Urinary bladder (tissue), 4 donors: Measurements from ENCODE around the gene CPNE5. TPM values are rescaled to one million over a fixed set of nuclear protein-coding genes. Genes with fewer than 3 reads are reported as not detected.

Source experiments
- DNase-seq: peaks from one replicate; pipeline ENCODE4 v3.0.0-alpha.2; 2015; ENCODE audit errors: extremely low spot score
- H3K27ac ChIP-seq: one replicate; pipeline ENCODE4 v1.5.1; 2013; ENCODE audit warnings: low read depth, mild to moderate bottlenecking, moderate library complexity
- H3K36me3 ChIP-seq: one replicate; pipeline ENCODE4 v1.6.1; 2013; ENCODE audit warnings: mild to moderate bottlenecking, moderate library complexity; ENCODE audit not compliant: insufficient read depth
- H3K4me1 ChIP-seq: one replicate; pipeline ENCODE4 v1.6.1; 2013; ENCODE audit warnings: mild to moderate bottlenecking, moderate library complexity; ENCODE audit not compliant: insufficient read depth
- H3K4me3 ChIP-seq: one replicate; pipeline ENCODE4 v1.5.1; 2013; ENCODE audit warnings: low read depth, low read length
- WGBS: extraction: QIAGEN DNeasy Blood & Tissue Kit; methylation state at CpG from one replicate; pipeline ENCODE4 v1.1.7; 2013; 5-methylcytosine and 5-hydroxymethylcytosine counted together
- polyA plus RNA-seq: library from polyadenylated mRNA; stranded (reverse); fragments of 200-250 nt; gene quantifications from one replicate; pipeline ENCODE4 v1.2.3, GENCODE V29; 2013
- total RNA-seq: library from RNA; depleted of rRNA; stranded (reverse); fragments of >200 nt; gene quantifications from one replicate; pipeline ENCODE4 v1.2.3, GENCODE V29; 2014
- donor health status: healthy with polysubstance abuse.
- donor health status: healthy.

Gene CPNE5
- total and polyA plus RNA-seq, 2 donors = 3.3 to 4.5 TPM

DNA sequence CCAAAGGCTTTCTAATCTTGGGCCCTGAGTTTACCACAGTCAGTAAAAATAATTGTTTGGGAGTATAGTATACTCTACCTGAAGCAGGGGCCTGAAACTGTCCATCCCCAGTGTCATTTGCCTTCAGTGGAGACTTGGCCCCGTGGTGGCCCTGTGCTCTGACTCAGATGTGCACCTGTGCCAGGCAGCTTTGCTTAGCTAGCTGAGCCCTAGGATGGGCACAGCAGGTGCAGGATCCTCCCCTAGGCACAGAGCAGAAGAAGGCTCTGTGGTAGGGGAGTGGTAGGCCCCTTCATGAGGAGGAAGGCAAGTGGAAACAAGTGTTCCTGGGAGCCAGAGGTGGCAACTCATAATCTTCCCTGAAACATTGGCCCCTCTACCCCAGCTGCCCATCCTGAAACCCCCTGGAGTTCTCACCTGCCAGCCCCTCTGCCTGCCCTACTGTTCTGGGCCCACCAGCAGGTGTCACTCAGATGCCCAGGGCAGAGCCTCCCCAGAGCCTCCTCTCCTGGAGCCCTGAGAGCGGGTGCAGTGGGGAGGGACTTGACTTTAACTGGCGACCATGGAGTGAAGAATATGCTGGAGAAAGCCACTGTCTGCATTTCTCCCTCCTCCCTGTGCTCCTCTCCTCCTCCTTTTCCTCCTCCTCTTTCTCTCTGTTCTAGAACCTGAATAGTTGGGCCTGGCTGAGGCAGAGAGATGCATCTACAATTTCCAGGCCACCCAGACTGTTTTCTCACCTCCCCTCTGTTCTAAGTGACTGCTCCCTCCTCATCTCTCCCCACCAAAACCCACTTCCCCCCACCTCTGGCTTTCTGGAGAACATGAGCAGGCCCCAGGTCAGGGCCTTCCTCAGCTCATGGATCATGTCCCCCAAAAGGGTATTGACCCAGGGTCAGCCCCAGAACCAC lies 2.9 kb downstream of the CPNE5 start:
- no peak for DNase-seq
- 89% methylated on average over 3 of the region's 3 CpGs for WGBS
- Histone ChIP-seq H3K27ac (no peak overlapping the region), H3K4me1 (peaks cover 7% of the 10 kb centered on the region), H3K36me3 (no peaks in the 10 kb centered on the region), H3K4me3 (no peak overlapping the region)

DNA sequence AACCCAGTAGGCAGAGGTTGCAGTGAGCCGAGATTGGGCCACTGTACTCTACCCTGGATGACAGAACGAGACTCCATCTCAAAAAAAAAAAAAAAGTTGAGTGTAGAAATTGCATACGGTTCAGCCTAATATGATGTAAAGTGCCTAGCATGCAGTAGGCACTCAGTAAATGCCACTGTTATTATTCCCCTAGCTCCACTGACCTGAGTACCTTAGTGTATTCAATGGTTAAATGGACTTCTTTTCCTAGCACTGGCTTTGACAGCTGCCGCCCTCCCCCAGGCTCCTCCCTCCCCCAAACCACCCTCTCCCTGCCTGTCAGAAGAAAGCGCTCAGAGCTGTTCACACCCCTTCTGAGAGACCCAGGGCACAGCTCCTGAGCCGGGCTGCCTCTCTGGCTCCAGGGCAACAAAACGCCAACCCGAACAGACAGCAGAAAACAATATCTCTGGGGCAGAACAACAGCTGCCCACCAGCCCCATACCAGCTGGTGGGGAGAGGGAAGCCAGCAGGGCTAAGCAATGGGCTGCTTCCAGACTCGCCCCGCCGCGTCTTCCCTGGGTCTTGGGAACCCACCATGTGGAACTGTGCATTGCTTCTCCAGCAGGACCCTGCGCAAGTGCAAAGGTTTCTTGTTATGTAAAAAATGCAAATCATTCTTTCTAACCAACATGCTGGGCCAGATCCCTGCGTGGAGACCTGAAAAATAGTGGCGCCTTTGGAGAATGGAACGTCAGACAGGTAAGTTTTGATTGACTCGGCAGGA lies 4.5 kb downstream of the CPNE5 start:
- H3K4me1 ChIP-seq = peaks cover 7% of the 10 kb centered on the region
- H3K36me3 ChIP-seq = no peaks in the 10 kb centered on the region
- H3K27ac ChIP-seq = no peak overlapping the region
- H3K4me3 ChIP-seq = no peak overlapping the region
- DNase-seq = no peak
- WGBS = 59% methylated on average over 17 of the region's 17 CpGs

DNA sequence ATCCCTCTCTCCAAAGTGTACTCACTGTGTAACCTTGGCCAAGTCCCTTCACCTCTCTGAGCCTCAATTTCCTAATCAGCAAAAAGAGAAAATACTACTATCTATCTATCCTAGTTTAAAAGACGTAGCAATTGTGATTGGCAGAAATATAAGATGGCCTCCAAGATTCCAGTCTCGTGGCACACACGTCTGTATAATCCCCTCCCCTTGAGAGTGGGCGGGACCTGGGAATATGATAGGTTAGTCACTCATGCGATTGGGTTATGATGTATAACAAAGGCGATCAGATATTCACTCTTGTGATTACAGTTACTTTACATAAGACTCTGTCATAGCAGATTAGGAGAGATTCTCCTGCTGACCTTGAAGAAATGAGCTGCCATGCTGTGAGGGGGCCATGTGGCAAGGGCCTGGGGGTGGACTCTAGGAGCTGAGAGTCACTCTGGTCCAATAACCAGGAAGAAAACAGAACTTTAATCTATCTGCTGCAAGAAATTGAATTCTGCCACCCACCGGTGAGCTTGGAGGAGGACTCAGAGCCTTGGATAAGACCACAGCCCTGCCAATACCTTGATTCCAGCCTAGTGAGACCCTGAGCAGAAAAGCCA lies 6.0 kb downstream of the CPNE5 start:
- Histone ChIP-seq H3K4me1 (no peaks in the 10 kb centered on the region), H3K36me3 (no peaks in the 10 kb centered on the region), H3K4me3 (no peak overlapping the region), H3K27ac (no peak overlapping the region)
- no peak for DNase-seq
- 95% methylated on average over 7 of the region's 7 CpGs for WGBS

- H3K4me1 ChIP-seq = no peaks in the 10 kb centered on the region
- H3K36me3 ChIP-seq = no peaks in the 10 kb centered on the region
- no peak overlapping the region for H3K27ac ChIP-seq
- H3K4me3 ChIP-seq = no peak overlapping the region
- DNase-seq = no peak
- 92% methylated on average over 5 of the region's 5 CpGs for WGBS
Measured at GRCh38 chr6:36832313-36832712, 6.9 kb downstream of the CPNE5 start.

DNA sequence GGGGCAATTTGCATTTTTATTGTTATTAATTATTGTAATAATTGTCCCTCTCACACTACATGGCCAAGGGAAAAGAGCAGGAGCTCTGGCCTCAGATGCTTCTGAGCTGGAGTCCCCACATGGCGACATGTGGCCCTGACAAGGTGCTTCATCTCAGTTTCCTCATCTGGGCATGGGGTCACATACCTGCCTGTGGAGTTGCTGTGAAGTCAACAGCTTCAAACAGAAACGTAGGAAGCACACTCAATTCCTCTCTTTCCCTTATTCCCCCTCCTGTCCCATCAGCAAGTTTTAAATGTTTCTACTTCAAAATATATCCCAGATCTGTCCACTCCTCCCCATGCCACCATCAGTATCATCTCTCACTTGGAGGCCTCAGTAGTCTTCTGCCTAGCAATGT lies 8.7 kb downstream of the CPNE5 start:
- Histone ChIP-seq H3K27ac (no peak overlapping the region), H3K4me1 (no peaks in the 10 kb centered on the region), H3K4me3 (no peak overlapping the region), H3K36me3 (no peaks in the 10 kb centered on the region)
- DNase-seq = no peak
- WGBS = 61% methylated on average over 2 of the region's 2 CpGs

- no peaks in the 10 kb centered on the region for H3K4me1 ChIP-seq
- no peak overlapping the region for H3K27ac ChIP-seq
- H3K36me3 ChIP-seq = no peaks in the 10 kb centered on the region
- WGBS = 33% methylated on average over 11 of the region's 11 CpGs
- H3K4me3 ChIP-seq = no peak overlapping the region
- DNase-seq = no peak
Measured at GRCh38 chr6:36829919-36830544, 9.2 kb downstream of the CPNE5 start.

- no peak overlapping the region for H3K27ac ChIP-seq
- no peak for DNase-seq
- 60% methylated on average over 19 of the region's 19 CpGs for WGBS
- H3K4me3 ChIP-seq = no peak overlapping the region
- H3K36me3 ChIP-seq = no peaks in the 10 kb centered on the region
- no peaks in the 10 kb centered on the region for H3K4me1 ChIP-seq
Measured at GRCh38 chr6:36827261-36828079, 11.8 kb downstream of the CPNE5 start.

GRCh38 chr6:36826520-36827227 lies 12.6 kb downstream of the CPNE5 start:
- DNase-seq = no peak
- Histone ChIP-seq H3K4me1 (no peaks in the 10 kb centered on the region), H3K27ac (no peak overlapping the region), H3K36me3 (no peaks in the 10 kb centered on the region), H3K4me3 (no peak overlapping the region)
- WGBS = 86% methylated on average over 19 of the region's 19 CpGs

DNA sequence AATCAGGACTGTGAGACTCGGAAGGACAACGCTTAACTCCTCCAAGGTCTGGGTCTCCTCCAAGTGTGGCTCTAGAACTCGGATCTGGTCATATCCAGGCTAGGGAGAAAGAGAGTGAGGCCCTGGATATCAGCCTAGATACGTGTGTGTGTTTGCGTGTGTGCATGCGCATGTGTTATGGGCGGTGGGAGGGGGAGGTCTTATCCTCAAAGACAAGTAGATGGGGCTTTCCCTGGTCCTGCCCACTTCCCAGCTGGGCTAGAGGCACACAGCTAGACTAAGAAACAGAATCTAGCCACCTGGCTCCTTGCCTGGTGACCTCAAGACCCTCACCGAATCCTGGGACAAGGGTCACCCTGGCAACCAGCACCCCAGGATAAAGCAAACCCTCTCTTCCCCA lies 13.2 kb downstream of the CPNE5 start:
- Histone ChIP-seq H3K4me1 (no peaks in the 10 kb centered on the region), H3K36me3 (no peaks in the 10 kb centered on the region), H3K4me3 (no peak overlapping the region), H3K27ac (no peak overlapping the region)
- 89% methylated on average over 8 of the region's 8 CpGs for WGBS
- no peak for DNase-seq

DNA sequence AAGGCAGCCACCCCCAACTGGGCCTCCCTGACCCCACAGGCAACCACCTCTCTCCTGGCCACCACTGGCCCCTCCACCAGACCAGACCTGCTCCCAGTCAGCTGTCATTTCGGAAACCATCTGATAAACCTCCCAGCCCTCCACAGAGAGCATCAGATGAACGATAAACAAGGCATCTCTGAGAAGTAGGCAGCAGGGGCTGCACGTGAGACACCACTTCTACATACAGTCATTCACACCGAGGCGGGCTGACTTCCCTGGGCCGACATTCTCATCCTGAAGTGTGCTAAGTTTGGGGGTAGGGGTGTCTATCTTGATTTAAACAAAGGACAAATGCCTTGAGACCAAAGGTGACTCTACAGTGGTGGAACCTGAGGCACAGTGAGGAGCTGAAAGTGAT lies 13.8 kb downstream of the CPNE5 start:
- Histone ChIP-seq H3K4me1 (no peaks in the 10 kb centered on the region), H3K4me3 (no peak overlapping the region), H3K27ac (no peak overlapping the region), H3K36me3 (no peaks in the 10 kb centered on the region)
- 86% methylated on average over 6 of the region's 6 CpGs for WGBS
- DNase-seq = no peak

- DNase-seq = no peak
- Histone ChIP-seq H3K4me1 (no peaks in the 10 kb centered on the region), H3K36me3 (no peaks in the 10 kb centered on the region), H3K4me3 (no peak overlapping the region), H3K27ac (no peak overlapping the region)
- 84% methylated on average over 7 of the region's 7 CpGs for WGBS
Measured at GRCh38 chr6:36824253-36824652, 15.0 kb downstream of the CPNE5 start.

GRCh38 chr6:36823421-36824096 lies 15.7 kb downstream of the CPNE5 start:
- DNase-seq = no peak
- H3K27ac ChIP-seq = no peak overlapping the region
- H3K4me3 ChIP-seq = no peak overlapping the region
- H3K4me1 ChIP-seq = no peaks in the 10 kb centered on the region
- H3K36me3 ChIP-seq = no peaks in the 10 kb centered on the region
- WGBS = 91% methylated on average over 12 of the region's 12 CpGs
